HG03558 (cell line): ENCODE measurements around the gene CKS1B.

Experiments used
- ATAC-seq: cut with Tn5 transposase; IDR thresholded peaks from one replicate; pipeline ENCODE4 v1.9.1; 2021; ENCODE audit warnings: moderate number of reproducible peaks; ENCODE audit not compliant: unreplicated experiment; ENCODE audit errors: extremely low read depth

CKS1B gene

GRCh38 chr1:154999571-155000410, 25.3 kb downstream of the CKS1B start:
- ATAC-seq = no peak

GRCh38 chr1:155000411-155000725, 25.9 kb downstream of the CKS1B start:
- ATAC-seq = no peak

GRCh38 chr1:155000726-155001424, 26.4 kb downstream of the CKS1B start:
- ATAC-seq = peak; percentile 26

GRCh38 chr1:155001425-155001674, 26.9 kb downstream of the CKS1B start:
- no peak for ATAC-seq

- ATAC-seq = no peak
Measured at GRCh38 chr1:155001675-155002463, 27.4 kb downstream of the CKS1B start.

GRCh38 chr1:155002464-155003226, 28.2 kb downstream of the CKS1B start, which contains the start of gene ZBTB7B:
Gene ZBTB7B (plus strand): TSS chr1:155002802. CDS start chr1:155014661, 11,859 bp downstream.
- ATAC-seq = no peak

- no peak for ATAC-seq
Measured at GRCh38 chr1:155003227-155003765, 28.8 kb downstream of the CKS1B start.

- ATAC-seq = no peak
Measured at GRCh38 chr1:155003766-155004351, 29.4 kb downstream of the CKS1B start.

GRCh38 chr1:155004352-155005075, 30.0 kb downstream of the CKS1B start:
- no peak for ATAC-seq

GRCh38 chr1:155005076-155006011, 30.9 kb downstream of the CKS1B start:
- no peak for ATAC-seq

GRCh38 chr1:155006601-155007101, 32.2 kb downstream of the CKS1B start:
- no peak for ATAC-seq

- no peak for ATAC-seq
Measured at GRCh38 chr1:155007251-155007828, 32.9 kb downstream of the CKS1B start.

- ATAC-seq = no peak
Measured at GRCh38 chr1:155008015-155008941, 33.8 kb downstream of the CKS1B start.

GRCh38 chr1:155009221-155009711, 34.8 kb downstream of the CKS1B start:
- ATAC-seq = no peak

- no peak for ATAC-seq
Measured at GRCh38 chr1:155009742-155010141, 35.3 kb downstream of the CKS1B start.

GRCh38 chr1:155010211-155010918, 35.9 kb downstream of the CKS1B start:
- no peak for ATAC-seq
